Neuronal stem cell (in vitro differentiated cells): Measurements from ENCODE around the gene CLEC4M.

Experiments used
- DNase-seq: peaks from one replicate; pipeline ENCODE4 v3.0.0-alpha.2; 2013; ENCODE audit warnings: low spot score
- H2AFZ ChIP-seq: one replicate; pipeline ENCODE4 v1.6.1; 2013; ENCODE audit warnings: mild to moderate bottlenecking, low read length, inconsistent platforms
- H2AK5ac ChIP-seq: 2 replicates; pipeline ENCODE4 v1.6.1; 2013; ENCODE audit warnings: low read depth, mild to moderate bottlenecking, inconsistent platforms, low read length, moderate library complexity, mixed read lengths
- H2BK120ac ChIP-seq: 2 replicates; pipeline ENCODE4 v1.6.1; 2013; ENCODE audit warnings: low read depth, mild to moderate bottlenecking, inconsistent platforms, low read length, moderate library complexity, mixed read lengths
- H2BK12ac ChIP-seq: one replicate; pipeline ENCODE4 v1.6.1; 2013; ENCODE audit warnings: low read length, inconsistent platforms
- H2BK15ac ChIP-seq: 2 replicates; pipeline ENCODE4 v1.6.1; 2013; ENCODE audit warnings: mild to moderate bottlenecking, low read length, inconsistent platforms, mixed read lengths
- H2BK5ac ChIP-seq: one replicate; pipeline ENCODE4 v1.6.1; 2013; ENCODE audit warnings: inconsistent platforms, mild to moderate bottlenecking, low read length, moderate library complexity
- H3K14ac ChIP-seq: one replicate; pipeline ENCODE4 v1.6.1; 2013; ENCODE audit warnings: low read length, inconsistent platforms
- H3K18ac ChIP-seq: 2 replicates; pipeline ENCODE4 v1.6.1; 2013; ENCODE audit warnings: low read length, inconsistent platforms
- H3K23ac ChIP-seq: 2 replicates; pipeline ENCODE4 v1.6.1; 2013; ENCODE audit warnings: low read depth, mild to moderate bottlenecking, mixed read lengths, low read length, inconsistent platforms; ENCODE audit not compliant: poor library complexity
- H3K27ac ChIP-seq: replicated peaks from 3 replicates; pipeline ENCODE4 v1.5.1; 2013; ENCODE audit warnings: low read length, inconsistent platforms
- H3K27me3 ChIP-seq, 3 experiments: 2 replicates each; pipeline ENCODE4 v1.6.1; 2013; ENCODE audit warnings: low read length in 3 of 3, mild to moderate bottlenecking in 2 of 3, inconsistent platforms in 1 of 3, low read depth in 1 of 3, mixed read lengths in 1 of 3, moderate library complexity in 1 of 3; ENCODE audit not compliant: control insufficient read depth in 3 of 3, insufficient read depth in 3 of 3
- H3K36me3 ChIP-seq, 2 donors: replicated peaks in 1 of 2; 2 replicates each; pipeline ENCODE4 v1.6.1; 2013; ENCODE audit warnings: low read length in 2 of 2; ENCODE audit not compliant: control insufficient read depth in 2 of 2, insufficient read depth in 2 of 2
- H3K4ac ChIP-seq: 2 replicates; pipeline ENCODE4 v1.6.1; 2013; ENCODE audit warnings: inconsistent platforms, mild to moderate bottlenecking, low read length, moderate library complexity
- H3K4me1 ChIP-seq, 2 donors: 1 replicate in 1 of 2; 2 replicates in 1 of 2; pipeline ENCODE4 v1.6.1; 2013; ENCODE audit warnings: low read length in 2 of 2, low read depth in 1 of 2; ENCODE audit not compliant: control insufficient read depth in 2 of 2, insufficient read depth in 1 of 2
- H3K4me2 ChIP-seq: one replicate; pipeline ENCODE4 v1.6.1; 2013; ENCODE audit warnings: mild to moderate bottlenecking, low read length, inconsistent platforms; ENCODE audit not compliant: insufficient read depth, poor library complexity, severe bottlenecking
- H3K4me3 ChIP-seq, 2 donors: 2 replicates each; pipeline ENCODE4 v1.5.1; 2013; ENCODE audit warnings: low read length in 2 of 2, mild to moderate bottlenecking in 2 of 2, inconsistent platforms in 1 of 2, moderate library complexity in 1 of 2
- H3K79me1 ChIP-seq: one replicate; pipeline ENCODE4 v1.6.1; 2013; ENCODE audit warnings: low read depth, mild to moderate bottlenecking, inconsistent platforms, low read length, moderate library complexity
- H3K9ac ChIP-seq: one replicate; pipeline ENCODE4 v1.6.1; 2013; ENCODE audit warnings: mild to moderate bottlenecking, low read depth, low read length, inconsistent platforms; ENCODE audit not compliant: poor library complexity
- H3K9me3 ChIP-seq, 2 donors: replicated peaks in 1 of 2; 2 replicates each; pipeline versions ENCODE3 to v1.6.1; 2013; ENCODE audit warnings: low read length in 2 of 2, mild to moderate bottlenecking in 2 of 2, inconsistent platforms in 1 of 2, low read depth in 1 of 2, mixed read lengths in 1 of 2, moderate library complexity in 1 of 2; ENCODE audit not compliant: control insufficient read depth in 2 of 2, insufficient read depth in 1 of 2
- H4K8ac ChIP-seq: one replicate; pipeline ENCODE4 v1.6.1; 2013; ENCODE audit warnings: low read depth, mild to moderate bottlenecking, inconsistent platforms, low read length, moderate library complexity
- H4K91ac ChIP-seq: one replicate; pipeline ENCODE4 v1.6.1; 2013; ENCODE audit warnings: low read length, low read depth, mild to moderate bottlenecking, inconsistent platforms; ENCODE audit not compliant: poor library complexity
- WGBS, 2 donors: extraction: QIAGEN DNeasy Blood & Tissue Kit; methylation state at CpG; one replicate each; pipeline ENCODE4 v1.1.7; 2013; ENCODE audit warnings: missing lambda C conversion rate in 2 of 2, mixed read lengths in 1 of 2; ENCODE audit not compliant: insufficient read length in 2 of 2, insufficient replicate concordance in 1 of 2; ENCODE audit errors: extremely low coverage in 2 of 2; 5-methylcytosine and 5-hydroxymethylcytosine counted together

CLEC4M gene

DNA sequence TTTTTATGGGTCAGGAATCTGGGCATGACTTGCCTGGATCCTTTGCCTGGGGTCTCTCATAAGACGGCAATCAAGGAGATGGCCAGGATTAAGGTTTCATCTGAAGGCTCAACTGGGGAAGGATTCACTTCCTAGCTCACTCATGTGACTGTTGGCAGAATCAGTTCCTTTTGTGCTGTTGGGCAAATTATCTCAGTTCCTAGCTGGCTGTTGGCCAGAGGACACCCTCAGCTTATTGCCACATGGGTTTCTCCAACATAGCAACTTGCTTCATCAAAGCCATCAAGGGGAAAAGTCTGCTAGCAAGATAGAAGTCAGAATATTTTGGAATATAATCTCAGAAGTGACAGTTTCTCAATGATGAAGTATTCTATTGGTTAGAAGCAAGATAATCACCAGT is 54.8 kb downstream of the CLEC4M start:
- H3K79me1 ChIP-seq = no peaks in the 10 kb centered on the region
- H2AK5ac ChIP-seq = no peak overlapping the region
- no peak overlapping the region for H2BK5ac ChIP-seq
- DNase-seq = no peak
- no peak overlapping the region for H3K4ac ChIP-seq
- no CpG with 5 or more reads among the region's 1 CpG for WGBS, 2 donors
- H3K14ac ChIP-seq = no peak overlapping the region
- no peak overlapping the region for H3K4me2 ChIP-seq
- H2BK120ac ChIP-seq = no peak overlapping the region
- H2AFZ ChIP-seq = no peak overlapping the region
- no peak overlapping the region for H2BK12ac ChIP-seq
- no peak overlapping the region for H3K18ac ChIP-seq
- no peak overlapping the region for H3K9ac ChIP-seq
- peaks cover 0 to 8% (median 0%) of the 10 kb centered on the region in 3 experiments for H3K27me3 ChIP-seq
- H3K36me3 ChIP-seq = no peaks in the 10 kb centered on the region
- H2BK15ac ChIP-seq = no peak overlapping the region
- H3K4me3 ChIP-seq = no peak overlapping the region
- no peak overlapping the region for H3K23ac ChIP-seq
- H3K27ac ChIP-seq = no peak overlapping the region
- no peaks in the 10 kb centered on the region for H3K4me1 ChIP-seq
- H3K9me3 ChIP-seq = peaks cover 0 to 6% of the 10 kb centered on the region in 2 donors
- H4K91ac ChIP-seq = no peak overlapping the region
- H4K8ac ChIP-seq = no peak overlapping the region

DNA sequence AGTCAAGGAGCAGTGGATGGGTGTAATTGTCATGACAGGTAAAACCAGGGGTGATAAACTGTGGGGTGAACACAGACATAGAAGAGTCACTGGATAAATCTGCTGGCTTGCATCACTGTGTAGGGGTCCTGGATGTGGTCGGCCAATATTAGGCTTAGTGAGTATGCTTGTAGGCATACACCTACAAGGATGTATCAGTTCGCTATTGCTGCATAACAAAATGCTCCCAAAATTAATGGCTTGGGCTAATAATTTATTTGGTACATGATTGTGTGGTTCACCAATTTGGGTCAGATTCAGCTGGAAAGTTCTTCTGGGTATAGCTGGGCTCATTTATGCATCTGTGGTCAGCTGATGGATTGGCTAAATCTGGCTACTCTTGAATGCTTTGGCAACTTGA is 55.8 kb downstream of the CLEC4M start:
- Histone ChIP-seq H4K91ac (no peak overlapping the region), H3K4me3 (no peak overlapping the region), H2BK5ac (no peak overlapping the region), H3K27me3 (peaks cover 0 to 8% (median 0%) of the 10 kb centered on the region in 3 experiments), H3K36me3 (no peaks in the 10 kb centered on the region), H3K9ac (no peak overlapping the region), H2AK5ac (no peak overlapping the region), H3K27ac (no peak overlapping the region), H3K9me3 (peaks cover 0 to 6% of the 10 kb centered on the region in 2 donors), H2AFZ (no peak overlapping the region), H3K79me1 (no peaks in the 10 kb centered on the region), H3K23ac (no peak overlapping the region), H4K8ac (no peak overlapping the region), H2BK12ac (no peak overlapping the region), H3K14ac (no peak overlapping the region), H2BK120ac (no peak overlapping the region), H3K4me1 (no peaks in the 10 kb centered on the region), H3K4ac (no peak overlapping the region), H2BK15ac (no peak overlapping the region), H3K4me2 (no peak overlapping the region), H3K18ac (no peak overlapping the region)
- no peak for DNase-seq
- WGBS, 2 donors = no CpG with 5 or more reads among the region's 2 CpGs
